Calu3 (cell line): ENCODE results near the gene COMMD9. TPM values are rescaled to one million over a fixed set of nuclear protein-coding genes. Genes with fewer than 3 reads are reported as not detected.

ENCODE experiments used
- BruUV-seq: library from RNA; stranded (reverse); fragments of 400-500 nt; replicated peaks from 2 replicates; lab custom pipeline; 2021; lab: Mats Ljungman, UMichigan
- CTCF ChIA-PET: fragments of 300-600 bp; sonication (Branson Sonifier 250); formaldehyde crosslinking; loops from one replicate; lab custom pipeline; 2022; ENCODE audit warnings: antibody characterized with exemption; lab: Charles Lee
- DNase-seq: peaks from one replicate; pipeline ENCODE4 v3.0.0; 2022
- H3K27ac Mint-ChIP-seq: one replicate; pipeline ENCODE4 v1.8.0; 2022; ENCODE audit warnings: mixed read lengths; ENCODE audit not compliant: unreplicated experiment
- H3K27me3 Mint-ChIP-seq: one replicate; pipeline ENCODE4 v1.8.0; 2022; ENCODE audit warnings: mixed read lengths; ENCODE audit not compliant: unreplicated experiment
- H3K36me3 Mint-ChIP-seq: one replicate; pipeline ENCODE4 v1.8.0; 2022; ENCODE audit warnings: mild to moderate bottlenecking, moderate library complexity, mixed read lengths; ENCODE audit not compliant: insufficient read depth, unreplicated experiment
- H3K4me1 Mint-ChIP-seq: one replicate; pipeline ENCODE4 v1.8.0; 2022; ENCODE audit warnings: mild to moderate bottlenecking, low read depth, mixed read lengths; ENCODE audit not compliant: unreplicated experiment
- H3K4me3 Mint-ChIP-seq: one replicate; pipeline ENCODE4 v1.8.0; 2022; ENCODE audit warnings: mild to moderate bottlenecking, low read depth, moderate library complexity, mixed read lengths; ENCODE audit not compliant: unreplicated experiment
- H3K9me3 Mint-ChIP-seq: one replicate; pipeline ENCODE4 v1.8.0; 2022; ENCODE audit warnings: low read depth, mixed read lengths; ENCODE audit not compliant: unreplicated experiment
- intact Hi-C: fragments of 100-400 bp; cut with micrococcal nuclease; formaldehyde crosslinking; loops from one replicate; pipeline ENCODE4 v1.10.0; 2022; ENCODE audit not compliant: unreplicated experiment
- total RNA-seq: library from RNA; stranded (reverse); gene quantifications from 2 replicates; pipeline ENCODE4 v1.2.3, GENCODE V29; 2022
- TF ChIP-seq, protein P1 (sequence below): fragments of 200-600 bp; IDR thresholded peaks from one replicate; pipeline ENCODE4 v1.8.0; 2022; ENCODE audit warnings: antibody characterized with exemption; ENCODE audit not compliant: unreplicated experiment

COMMD9 gene
- total RNA-seq, 1 experiment from 2014 or later, result 44.1 TPM

DNA sequence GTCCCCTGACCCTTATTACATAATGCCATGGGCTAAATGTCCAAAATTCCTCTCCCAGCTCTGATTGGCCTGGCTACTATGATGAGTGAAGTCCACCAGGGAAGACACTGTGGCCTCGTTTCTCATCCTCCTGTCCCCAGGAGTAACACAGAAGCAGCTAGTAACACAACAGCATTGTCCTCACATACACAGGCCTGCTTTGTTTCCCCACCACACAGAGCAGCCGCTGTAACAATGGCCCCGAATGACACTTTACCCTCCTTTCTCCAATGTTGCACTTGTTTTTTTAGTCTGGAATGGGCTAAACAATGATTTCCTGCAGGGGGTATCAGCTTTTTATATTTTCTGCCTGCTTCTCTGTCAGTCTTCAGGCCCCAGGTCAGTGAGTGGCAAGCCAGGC, 6.7 kb upstream of the COMMD9 start, which contains the start of gene PRR5L:
PRR5L (plus strand) TSS at position 363 of the 400 bp plus-strand sequence. CDS start 104,834 bp downstream, outside the sequence.
- DNase-seq, result no peak
- Mint-ChIP-seq H3K27ac (no peak within 1 kb of the TSS), H3K27me3 (peaks cover 35% of the 10 kb centered on the region), H3K36me3 (no peaks in the 10 kb centered on the region), H3K4me1 (no peaks in the 10 kb centered on the region), H3K9me3 (no peaks in the 10 kb centered on the region), H3K4me3 (no peak within 1 kb of the TSS)
- CTCF ChIA-PET, result no interaction called here
- TF ChIP-seq, protein P1, sequence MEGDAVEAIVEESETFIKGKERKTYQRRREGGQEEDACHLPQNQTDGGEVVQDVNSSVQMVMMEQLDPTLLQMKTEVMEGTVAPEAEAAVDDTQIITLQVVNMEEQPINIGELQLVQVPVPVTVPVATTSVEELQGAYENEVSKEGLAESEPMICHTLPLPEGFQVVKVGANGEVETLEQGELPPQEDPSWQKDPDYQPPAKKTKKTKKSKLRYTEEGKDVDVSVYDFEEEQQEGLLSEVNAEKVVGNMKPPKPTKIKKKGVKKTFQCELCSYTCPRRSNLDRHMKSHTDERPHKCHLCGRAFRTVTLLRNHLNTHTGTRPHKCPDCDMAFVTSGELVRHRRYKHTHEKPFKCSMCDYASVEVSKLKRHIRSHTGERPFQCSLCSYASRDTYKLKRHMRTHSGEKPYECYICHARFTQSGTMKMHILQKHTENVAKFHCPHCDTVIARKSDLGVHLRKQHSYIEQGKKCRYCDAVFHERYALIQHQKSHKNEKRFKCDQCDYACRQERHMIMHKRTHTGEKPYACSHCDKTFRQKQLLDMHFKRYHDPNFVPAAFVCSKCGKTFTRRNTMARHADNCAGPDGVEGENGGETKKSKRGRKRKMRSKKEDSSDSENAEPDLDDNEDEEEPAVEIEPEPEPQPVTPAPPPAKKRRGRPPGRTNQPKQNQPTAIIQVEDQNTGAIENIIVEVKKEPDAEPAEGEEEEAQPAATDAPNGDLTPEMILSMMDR, result no peak
- intact Hi-C loops, result no loop called here
- no TSS peak for BruUV-seq

DNA sequence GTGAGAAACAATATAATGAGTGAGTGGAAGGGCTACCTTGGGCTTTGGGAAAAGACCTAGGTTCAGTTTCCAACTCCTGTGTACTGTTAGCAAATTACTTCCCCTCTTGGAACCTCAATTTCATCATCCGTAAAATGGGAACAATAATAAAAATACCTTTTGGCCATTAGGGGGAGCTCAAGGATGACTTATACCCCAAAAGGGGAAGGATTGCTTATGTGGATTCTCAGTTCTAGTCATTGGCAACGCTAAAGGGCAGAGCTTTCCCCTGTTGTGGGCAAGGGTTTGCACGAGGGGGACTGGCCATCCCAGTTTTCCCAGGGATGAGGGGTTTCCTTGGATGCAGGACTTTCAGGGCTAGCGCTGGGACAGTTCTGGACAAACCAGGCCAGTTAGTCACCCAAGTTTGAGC, 3.1 kb upstream of the COMMD9 start:
- Mint-ChIP-seq H3K27me3 (peaks cover 18% of the 10 kb centered on the region), H3K4me3 (no peak overlapping the region), H3K36me3 (peaks cover 17% of the 10 kb centered on the region), H3K27ac (no peak overlapping the region), H3K9me3 (no peaks in the 10 kb centered on the region), H3K4me1 (peaks cover 20% of the 10 kb centered on the region)
- CTCF ChIA-PET, result interaction anchor here (1.0 to 2.2 kb wide), 3 partner anchors 71 to 201 kb away, joined by 4 to 31 read pairs (median 22); no protein-coding TSS in a partner anchor
- BruUV-seq, result no TSS peak
- intact Hi-C loops, result loop anchor here (1.0 to 5.0 kb wide), 3 partner anchors 80 to 200 kb away; no protein-coding TSS in a partner anchor
- DNase-seq, result peak; percentile 21
- TF ChIP-seq, protein P1, result no peak

DNA sequence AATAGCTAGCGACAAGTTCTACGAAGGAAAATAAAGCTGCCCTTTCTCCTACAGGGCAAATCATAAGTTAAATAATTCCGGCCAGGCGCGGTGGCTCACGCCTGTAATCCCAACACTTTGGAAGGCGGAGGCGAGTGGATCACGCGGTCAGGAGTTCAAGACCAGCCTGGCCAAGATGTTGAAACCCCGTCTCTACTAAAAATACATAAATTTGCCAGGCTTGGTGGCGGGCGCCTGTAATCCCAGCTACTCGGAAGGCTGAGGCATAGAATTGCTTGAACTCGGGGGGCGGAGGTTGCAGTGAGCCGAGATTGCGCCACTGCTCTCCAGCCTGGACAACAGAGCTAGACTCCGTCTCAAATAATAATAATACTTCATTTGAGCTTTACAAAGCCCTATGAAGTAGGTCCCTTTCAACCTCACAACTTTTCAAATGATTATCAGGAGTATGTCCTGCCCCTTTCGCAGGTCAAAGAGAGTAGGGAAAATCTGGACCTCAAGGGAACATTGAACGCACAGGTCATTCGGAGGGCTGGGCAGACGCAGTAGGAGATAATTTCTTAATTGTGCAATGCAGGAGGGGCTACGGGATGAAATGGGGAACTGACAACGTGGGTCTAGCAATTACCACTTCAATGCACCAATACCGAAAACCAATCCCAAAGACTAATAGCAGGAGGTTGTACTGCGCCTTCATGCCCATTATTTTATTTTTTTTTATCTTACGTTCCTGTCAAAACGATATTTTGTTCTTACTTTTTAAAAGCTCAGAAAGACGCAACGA, 590 bp downstream of the COMMD9 start:
- DNase-seq, result no peak
- intact Hi-C loops, result no loop called here
- Mint-ChIP-seq H3K27ac (peak overlapping the region; percentile 91), H3K4me3 (peak overlapping the region; percentile 91), H3K27me3 (no peaks in the 10 kb centered on the region), H3K4me1 (peaks cover 20% of the 10 kb centered on the region), H3K36me3 (peaks cover 17% of the 10 kb centered on the region), H3K9me3 (no peaks in the 10 kb centered on the region)
- TSS peak; percentile 67 for BruUV-seq
- CTCF ChIA-PET, result interaction anchor here (2.7 kb wide), 1 partner anchor 204 kb away, joined by 8 read pairs; no protein-coding TSS in a partner anchor
- TF ChIP-seq, protein P1, result no peak

DNA sequence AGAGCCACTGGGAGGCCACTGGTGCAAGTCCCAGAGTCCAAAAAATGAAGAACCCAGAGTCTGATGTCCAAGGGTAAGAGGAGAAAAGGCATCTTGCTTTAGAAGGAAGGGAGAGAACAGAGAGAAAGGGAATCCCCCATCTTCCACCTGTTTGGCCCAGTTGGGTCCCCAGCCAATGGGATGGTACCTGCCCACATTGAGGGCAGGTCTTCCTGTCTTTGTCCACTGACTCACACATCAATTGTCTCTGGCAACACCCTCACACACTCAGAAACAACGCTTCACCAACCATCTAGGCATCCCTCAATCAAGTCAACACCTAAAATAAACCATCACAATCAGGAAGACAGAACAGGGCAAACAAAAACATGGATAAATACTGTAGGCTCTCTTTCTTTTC, 6.3 kb downstream of the COMMD9 start:
- CTCF ChIA-PET, result no interaction called here

More for the DNA sequence above, 6.3 kb downstream of the COMMD9 start:
- intact Hi-C loops, result no loop called here
- TF ChIP-seq, protein P1, result no peak
- H3K27me3 Mint-ChIP-seq, result no peaks in the 10 kb centered on the region
- no peak for DNase-seq
- BruUV-seq, result no TSS peak
- no peak overlapping the region for H3K27ac Mint-ChIP-seq
- H3K9me3 Mint-ChIP-seq, result no peaks in the 10 kb centered on the region
- no peaks in the 10 kb centered on the region for H3K36me3 Mint-ChIP-seq
- H3K4me1 Mint-ChIP-seq, result peaks cover 2% of the 10 kb centered on the region
- H3K4me3 Mint-ChIP-seq, result no peak overlapping the region
